Ishikawa (cell line): Measurements from ENCODE around the gene HSPB6.

Experiments used
- EP300 ChIP-seq: IDR thresholded peaks from 2 replicates; pipeline ENCODE4 v1.6.1; 2012; ENCODE audit warnings: borderline replicate concordance
- TAF1 ChIP-seq: IDR thresholded peaks from 2 replicates; pipeline ENCODE4 v1.6.1; 2012; ENCODE audit warnings: low read depth, mild to moderate bottlenecking

DNA sequence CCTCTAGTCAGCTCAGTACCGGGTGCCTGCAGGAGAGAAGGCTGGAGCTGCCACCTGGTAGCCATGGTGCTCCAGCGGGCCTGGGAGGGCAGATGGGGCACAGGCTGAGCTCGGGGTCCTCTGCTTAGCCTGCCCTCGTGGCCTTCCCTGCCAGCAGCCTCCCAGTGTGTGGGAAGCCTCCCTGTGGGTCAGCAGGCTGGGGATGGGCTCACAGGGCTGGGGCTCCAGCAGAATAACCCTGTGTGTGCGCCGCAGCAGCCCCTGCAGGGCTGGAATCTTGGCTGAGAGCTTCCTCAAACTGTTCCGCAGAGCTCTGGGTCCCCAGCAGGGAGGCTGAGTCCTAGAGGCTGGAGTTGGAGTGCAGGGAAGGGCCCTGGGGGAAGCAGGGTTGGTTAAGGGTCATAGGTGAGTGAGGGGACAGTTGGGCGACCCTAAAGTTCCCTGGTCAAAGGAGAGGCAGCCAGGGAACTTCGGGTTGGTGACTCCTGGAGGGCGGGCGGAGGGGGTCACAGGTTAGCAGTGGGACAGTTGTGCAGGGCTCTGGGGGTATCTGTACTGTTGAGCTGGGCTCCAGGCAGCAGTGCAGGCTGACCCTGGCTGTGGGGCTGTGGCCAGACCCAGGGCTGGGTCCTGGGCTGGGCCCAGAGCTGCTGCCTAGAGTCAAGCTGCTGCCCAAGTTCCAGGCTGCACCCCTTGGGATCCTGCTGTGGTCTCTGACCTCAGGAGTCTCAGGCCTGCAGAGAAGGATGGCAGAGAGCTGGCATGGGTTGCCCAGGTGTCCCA is 32.6 kb upstream of the HSPB6 start:
- TF ChIP-seq EP300 = no peak
- TF ChIP-seq TAF1 = no peak
